Renal cortical epithelial cell (primary cell): ENCODE measurements around the gene GRK5. TPM values are rescaled to one million over a fixed set of nuclear protein-coding genes. Genes with fewer than 3 reads are reported as not detected.
A peak's percentile ranks its signal among the peaks of the same experiment; 100 is the strongest.

Experiments used
- DNase-seq: peaks from one replicate; pipeline ENCODE4 v3.0.0-alpha.2; 2011; ENCODE audit warnings: low read depth
- total RNA-seq: library from RNA; depleted of rRNA; stranded (reverse); fragments of >200 nt; gene quantifications from 2 replicates; pipeline ENCODE4 v1.2.3, GENCODE V29; 2014

Gene GRK5
- total RNA-seq, 1 donor from 2014 or later, result 1.1 TPM

DNA sequence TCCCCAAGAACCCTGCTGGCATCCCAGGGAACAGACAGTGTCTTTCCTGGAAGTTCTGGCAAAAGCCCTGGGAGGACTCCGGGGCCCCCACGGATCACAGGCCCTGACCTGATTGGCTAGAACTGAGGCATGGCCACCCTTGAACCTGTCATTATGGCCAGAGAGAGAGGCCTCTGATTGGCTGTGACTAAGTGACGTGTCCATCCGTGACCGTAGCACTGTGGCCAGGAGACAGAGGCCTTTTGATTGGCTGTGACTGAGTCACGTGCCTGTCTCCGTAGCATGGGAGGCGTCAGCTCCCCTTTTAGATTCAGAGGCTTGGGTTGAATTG, 171.3 kb downstream of the GRK5 start:
- DNase-seq, result no peak

- no peak for DNase-seq
These were observed 172.2 kb downstream of the GRK5 start for GRCh38 chr10:119379466-119380071.

DNA sequence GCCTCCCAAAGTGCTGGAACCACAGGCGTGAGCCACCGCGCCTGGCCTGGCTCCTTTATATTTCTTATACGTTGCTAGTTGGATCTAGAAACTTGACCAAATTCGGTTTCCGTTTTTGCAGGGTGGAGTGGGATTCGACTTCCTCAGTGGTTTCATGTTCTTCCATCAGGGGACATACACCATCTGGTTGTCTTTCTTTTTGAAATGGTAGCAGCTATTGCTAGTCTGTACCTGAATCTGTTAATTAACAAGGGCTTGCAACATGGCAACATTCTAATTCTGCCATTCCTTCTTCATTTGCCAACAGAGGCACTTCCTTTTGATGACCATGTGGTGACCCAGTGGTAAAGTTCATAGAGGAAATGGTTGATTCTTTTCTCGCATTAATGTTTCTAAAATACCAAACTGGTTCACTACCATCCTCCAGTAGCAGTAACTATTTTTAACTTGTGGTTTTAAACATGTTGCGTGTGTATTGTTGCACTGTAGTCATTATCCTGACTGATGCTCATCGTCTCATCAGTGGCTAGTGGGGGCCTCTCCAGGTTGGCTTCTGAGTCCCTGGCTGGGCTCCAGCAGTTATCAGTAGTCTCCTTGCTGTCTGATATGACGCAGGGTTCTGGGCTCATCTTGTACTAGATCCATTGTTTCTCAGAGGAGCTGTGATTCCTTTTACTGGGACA, 175.9 kb downstream of the GRK5 start:
- DNase-seq, result no peak

DNA sequence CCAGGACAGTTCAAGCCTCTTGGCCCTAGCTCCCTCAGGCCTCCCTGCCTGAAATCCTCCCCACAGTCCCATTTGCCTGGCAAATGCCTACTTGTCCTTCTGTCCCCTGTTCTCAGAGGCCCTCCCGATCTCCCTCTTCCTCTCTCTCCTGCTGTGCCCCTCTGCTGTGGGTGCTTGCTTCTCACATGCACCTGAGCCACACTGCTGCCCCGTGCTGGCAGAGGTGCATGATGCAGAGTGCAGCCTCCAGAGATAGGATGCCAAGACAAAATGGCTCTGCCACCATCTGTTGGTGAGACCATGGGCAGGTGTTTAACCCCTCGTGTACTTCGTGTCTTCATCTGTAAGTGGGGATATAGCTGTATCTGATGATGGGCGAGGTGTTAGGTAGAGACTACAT, 176.8 kb downstream of the GRK5 start:
- DNase-seq, result no peak

GRCh38 chr10:119386666-119387065, 179.3 kb downstream of the GRK5 start:
- no peak for DNase-seq

DNA sequence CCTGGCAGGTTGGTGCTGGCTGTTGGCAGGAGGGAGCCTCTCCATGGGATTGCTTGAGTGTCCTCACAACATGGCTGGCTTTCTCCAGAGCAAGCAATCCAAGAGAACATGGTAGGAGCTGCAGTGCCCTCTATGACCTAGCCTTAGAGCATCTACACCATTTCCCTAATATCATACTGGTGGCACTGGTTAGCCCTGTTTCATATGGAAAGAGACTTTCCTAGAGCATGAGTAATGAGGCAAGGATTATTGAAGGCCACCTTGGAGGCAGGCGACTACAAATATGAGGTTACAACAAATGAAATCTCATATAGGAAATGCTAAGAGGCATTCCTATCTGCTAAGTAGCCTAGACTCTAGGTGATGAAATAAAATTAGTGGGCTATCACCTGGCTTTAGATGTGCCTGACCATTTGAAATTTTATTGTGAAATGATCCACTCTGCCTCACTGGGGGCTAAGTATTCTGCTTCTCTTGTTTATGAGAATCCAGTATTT, 181.5 kb downstream of the GRK5 start:
- DNase-seq, result no peak

- DNase-seq, result no peak
These were observed 184.3 kb downstream of the GRK5 start for GRCh38 chr10:119391440-119392251.

DNA sequence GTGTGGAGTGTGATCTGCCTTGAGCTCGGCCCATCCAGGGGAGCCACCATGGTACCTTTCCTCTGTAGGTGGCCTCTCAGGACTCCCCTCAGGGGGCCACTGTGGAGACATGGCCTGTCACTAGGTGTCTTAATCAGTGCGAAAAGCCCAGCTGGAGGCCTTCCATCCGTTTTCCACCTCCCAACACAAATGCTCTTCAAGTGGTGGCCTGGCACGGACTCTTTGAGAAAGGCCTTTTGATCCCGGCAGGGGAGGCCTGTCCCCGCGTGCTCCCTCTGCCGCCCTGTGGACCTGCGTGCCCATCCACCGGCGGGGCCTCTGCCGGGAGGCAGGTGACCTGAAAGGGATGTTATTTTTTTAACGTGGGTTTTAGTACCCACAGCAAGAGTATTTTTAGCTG, 185.6 kb downstream of the GRK5 start:
- no peak for DNase-seq

DNA sequence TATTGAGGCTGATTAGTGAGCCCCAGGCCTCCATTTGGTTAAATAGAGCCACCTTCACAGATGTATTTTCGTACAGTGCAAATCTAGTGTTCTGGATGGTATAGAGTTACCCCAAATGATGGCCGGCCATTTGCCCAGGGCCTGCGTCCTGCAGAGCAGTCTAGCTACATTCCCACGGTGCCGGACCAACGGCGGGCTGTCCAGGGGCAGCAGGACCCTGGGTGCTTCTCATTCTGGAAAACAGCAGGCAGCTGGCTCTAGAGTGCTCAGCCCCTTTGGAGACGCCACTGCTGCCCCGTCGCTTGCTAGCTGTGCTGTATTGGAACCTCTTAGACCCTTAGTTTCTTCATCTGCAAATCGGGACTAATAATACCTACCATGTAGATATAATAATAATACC, 186.1 kb downstream of the GRK5 start:
- no peak for DNase-seq

DNA sequence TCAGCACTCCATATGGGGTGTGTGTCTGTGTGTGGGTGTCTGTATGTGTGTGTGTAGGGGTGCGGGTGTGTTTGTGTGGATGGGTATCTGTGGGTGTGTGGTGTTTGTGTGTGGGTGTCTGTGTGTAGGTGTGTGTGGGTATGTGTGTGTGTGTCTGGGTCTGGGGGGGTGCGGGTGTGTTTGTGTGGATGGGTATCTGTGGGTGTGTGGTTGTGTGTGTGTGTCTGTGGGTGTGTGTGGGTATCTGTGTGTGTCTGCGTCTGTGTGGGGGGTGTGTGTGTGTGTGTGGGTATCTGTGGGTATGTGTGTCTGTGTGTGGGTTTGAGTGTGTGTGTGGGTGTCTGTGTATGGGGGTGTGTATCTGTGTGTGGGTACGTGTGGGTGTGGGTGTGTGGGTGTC, 186.5 kb downstream of the GRK5 start:
- no peak for DNase-seq

- no peak for DNase-seq
These were observed 187.4 kb downstream of the GRK5 start for GRCh38 chr10:119394657-119395279.

DNA sequence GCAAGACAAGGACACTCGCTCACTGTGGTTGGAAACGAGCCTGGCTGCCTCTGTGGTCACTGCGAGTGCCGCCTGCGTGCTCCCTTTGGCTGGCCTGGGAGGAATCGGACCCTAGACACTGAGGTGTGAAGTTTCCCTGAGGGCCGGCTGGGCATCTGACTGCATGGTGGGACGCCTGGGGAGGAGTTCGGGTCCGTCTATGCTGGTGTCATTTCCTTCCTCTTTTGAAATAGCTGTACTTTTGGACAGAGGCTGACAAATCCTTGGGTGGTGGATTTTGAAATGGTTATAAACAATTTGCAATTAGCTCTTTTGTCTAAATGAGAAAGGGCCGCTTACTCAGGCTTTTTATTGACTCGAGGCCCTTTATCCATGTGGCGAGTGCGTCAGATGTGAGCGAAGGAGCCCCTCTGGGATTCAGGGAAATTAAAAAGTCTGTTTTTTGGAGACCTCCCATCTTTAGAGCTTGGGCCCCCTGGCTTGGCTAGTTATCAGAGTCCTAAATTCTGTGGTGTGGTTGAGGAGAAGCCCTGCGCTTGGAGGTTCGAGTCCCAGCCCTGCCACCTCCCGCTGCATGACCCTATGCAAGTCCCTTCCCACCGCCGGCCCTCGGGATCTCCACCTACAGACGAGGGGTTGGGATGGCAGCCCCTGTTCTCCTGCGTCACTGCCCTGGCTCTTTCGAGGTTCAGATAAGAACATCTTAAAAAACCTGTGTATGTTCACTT, 188.1 kb downstream of the GRK5 start:
- DNase-seq, result no peak

DNA sequence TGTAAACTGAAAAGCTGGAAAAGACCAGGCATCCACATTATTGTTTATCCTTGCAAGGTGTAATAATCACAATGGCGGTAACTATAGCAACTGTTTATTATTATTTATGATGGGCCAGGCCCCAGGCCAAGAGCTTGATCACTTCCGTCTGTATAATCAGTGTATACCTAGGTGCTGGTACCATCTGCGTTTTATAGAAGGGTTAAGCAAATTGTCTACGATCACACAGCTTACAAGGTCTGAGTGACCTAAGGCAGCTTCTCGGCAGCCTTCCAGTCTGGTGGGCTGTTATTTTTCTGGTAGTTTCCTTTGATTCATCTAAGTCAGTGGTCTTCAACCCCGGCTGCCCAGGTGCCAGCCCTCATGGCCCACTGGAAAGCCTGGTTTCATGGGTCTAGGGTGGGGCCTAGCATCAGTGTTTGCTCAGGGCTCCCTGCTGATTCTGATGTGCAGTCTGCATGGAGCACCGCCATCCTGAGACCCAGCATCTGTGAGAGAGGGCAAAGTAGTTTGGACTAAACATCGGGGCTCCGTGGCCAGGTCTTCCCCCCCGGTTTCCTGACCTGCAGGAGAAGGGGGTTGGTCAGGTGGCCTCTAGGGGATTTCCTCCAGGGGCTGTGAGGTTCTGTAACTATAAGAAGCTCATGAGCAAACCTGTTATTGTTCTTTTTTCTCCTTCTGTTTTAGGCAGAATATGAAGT, 188.8 kb downstream of the GRK5 start:
- no peak for DNase-seq

- no peak for DNase-seq
These were observed 189.3 kb downstream of the GRK5 start for GRCh38 chr10:119396709-119397071.

DNA sequence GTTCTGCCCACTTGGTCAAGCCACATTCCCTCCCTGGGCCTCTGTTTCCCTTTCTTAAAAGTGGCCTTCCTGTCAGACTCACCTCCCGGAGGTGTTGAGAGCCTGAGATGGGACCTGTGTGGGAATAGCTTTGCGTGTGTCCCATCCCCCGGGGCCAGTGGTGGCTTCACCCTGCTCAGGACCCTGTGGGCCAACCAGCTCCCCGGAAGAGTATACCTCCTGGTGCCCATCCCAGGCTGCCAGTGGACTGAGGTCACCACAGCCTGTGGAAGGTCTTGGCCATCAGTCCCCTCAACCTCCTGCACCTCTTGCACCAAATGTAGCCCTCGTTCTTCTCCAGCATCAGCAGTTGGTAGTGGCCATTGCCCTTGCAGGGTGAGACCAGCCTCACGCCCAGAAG, 190.0 kb downstream of the GRK5 start:
- DNase-seq, result no peak

DNA sequence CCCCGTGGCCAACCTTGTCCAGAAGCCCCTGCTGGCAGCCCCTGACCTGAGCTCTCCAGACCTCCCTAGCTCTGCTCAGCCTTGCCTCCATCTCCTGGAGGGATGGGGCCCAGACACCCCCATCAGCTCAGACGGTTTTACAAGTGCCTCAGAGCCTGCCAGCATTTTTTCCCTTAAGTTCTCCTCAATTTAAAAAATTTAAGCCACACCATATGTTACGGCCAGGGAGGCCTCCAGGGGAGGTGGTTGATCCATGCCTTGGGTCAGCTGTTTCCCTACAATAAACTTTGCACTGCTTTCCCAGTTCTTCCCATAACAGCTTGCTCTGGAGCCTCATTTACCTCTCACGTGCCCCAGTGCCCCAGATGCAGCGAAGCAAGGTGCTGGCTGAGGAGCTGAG, 191.6 kb downstream of the GRK5 start:
- DNase-seq, result no peak

DNA sequence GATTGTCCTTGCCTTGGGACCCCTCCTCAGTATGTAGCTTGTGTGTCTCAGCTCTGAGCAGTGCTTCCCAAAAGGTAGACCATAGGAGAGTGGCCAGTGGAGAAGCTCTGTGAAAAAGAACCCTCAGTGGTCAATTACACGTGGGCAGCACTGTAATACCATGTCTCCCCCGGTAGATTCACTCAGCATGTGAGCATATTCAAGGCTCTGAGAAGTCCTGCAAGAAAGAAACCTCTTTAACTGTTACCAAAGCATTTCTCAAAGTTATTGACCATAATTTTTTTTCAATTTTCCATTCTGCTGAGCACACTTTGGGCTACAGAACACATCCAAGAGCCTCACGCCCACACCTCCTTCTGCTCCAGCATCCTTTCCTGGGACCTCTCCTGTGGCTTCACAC, 192.1 kb downstream of the GRK5 start:
- no peak for DNase-seq

- peak; percentile 50 for DNase-seq
These were observed 194.5 kb downstream of the GRK5 start for GRCh38 chr10:119401671-119402395.

- no peak for DNase-seq
These were observed 196.6 kb downstream of the GRK5 start for GRCh38 chr10:119403921-119404320.

- DNase-seq, result no peak
These were observed 197.5 kb downstream of the GRK5 start for GRCh38 chr10:119404719-119405519.
